ENCODE results near the gene LSP1.

LSP1 gene

DNA sequence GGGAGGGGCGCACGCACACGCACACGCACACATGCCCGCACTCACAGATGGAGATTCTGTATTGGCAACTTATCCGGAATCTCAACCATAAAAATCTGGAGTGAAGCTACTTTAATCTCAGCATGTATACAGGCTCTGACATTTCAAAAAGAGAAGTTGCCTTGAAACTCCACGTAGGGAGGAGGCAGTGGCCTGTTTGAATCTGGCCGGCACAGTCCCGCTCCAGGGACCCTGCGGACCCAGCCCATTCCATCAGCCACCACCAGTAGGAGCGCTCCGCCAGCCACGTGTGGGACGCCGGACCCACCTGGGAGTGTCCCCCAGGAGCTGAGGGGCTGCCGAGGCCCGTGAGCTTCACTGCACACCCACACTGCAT is 20.0 kb upstream of the LSP1 start:
- H3K27ac ChIP-seq (ENCODE audit: low read length) = no peak overlapping the region
- H3K4me1 ChIP-seq (ENCODE audit: control insufficient read depth in 1 of 2, insufficient read depth in 2 of 2, low read length in 2 of 2) = peaks cover 0 to 15% of the 10 kb centered on the region in 2 donors
- no peak overlapping the region for H3K4me3 ChIP-seq (ENCODE audit: low read depth in 1 of 2, low read length in 2 of 2)
- no peaks in the 10 kb centered on the region for H3K27me3 ChIP-seq (ENCODE audit: low read depth, low read length)
- H3K9me3 ChIP-seq (ENCODE audit: control insufficient read depth in 1 of 2, low read length in 2 of 2) = no peaks in the 10 kb centered on the region
- no peaks in the 10 kb centered on the region for H3K36me3 ChIP-seq (ENCODE audit: control insufficient read depth in 1 of 2, insufficient read depth in 2 of 2, low read length in 2 of 2)

DNA sequence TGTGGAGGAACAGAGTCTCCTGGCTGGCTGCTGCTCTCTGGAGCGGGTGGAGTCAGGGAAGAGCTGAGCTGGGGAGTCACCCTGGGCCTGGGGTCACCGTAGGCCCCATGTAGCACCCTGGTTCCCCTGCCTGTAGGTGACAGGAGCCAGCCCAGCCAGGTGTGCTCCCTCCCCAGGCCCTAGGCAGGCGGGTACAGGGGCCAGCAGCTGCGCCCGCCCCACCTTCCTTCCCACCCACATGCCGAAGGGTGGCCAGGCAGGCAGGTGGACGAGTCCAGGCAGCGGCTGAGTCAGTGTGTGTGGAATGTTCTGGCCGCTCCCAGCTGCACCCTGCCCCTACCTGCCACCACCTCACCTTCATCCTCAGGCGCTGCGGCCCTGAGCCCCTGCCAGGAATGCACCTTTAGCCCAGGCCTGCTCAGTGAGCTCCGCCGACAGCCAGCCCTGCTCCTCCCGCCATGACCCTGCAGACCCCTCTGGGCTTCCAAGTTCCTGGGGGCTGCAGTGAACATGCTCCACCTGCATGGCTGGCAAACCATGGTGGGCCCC is 18.7 kb upstream of the LSP1 start:
- H3K4me1 ChIP-seq (ENCODE audit: control insufficient read depth in 1 of 2, insufficient read depth in 2 of 2, low read length in 2 of 2) = peaks cover 0 to 17% of the 10 kb centered on the region in 2 donors
- H3K27me3 ChIP-seq (ENCODE audit: low read depth, low read length) = no peaks in the 10 kb centered on the region
- no peak overlapping the region for H3K4me3 ChIP-seq (ENCODE audit: low read depth in 1 of 2, low read length in 2 of 2)
- no peak overlapping the region for H3K27ac ChIP-seq (ENCODE audit: low read length)
- H3K9me3 ChIP-seq (ENCODE audit: control insufficient read depth in 1 of 2, low read length in 2 of 2) = no peaks in the 10 kb centered on the region
- H3K36me3 ChIP-seq (ENCODE audit: control insufficient read depth in 1 of 2, insufficient read depth in 2 of 2, low read length in 2 of 2) = no peaks in the 10 kb centered on the region

DNA sequence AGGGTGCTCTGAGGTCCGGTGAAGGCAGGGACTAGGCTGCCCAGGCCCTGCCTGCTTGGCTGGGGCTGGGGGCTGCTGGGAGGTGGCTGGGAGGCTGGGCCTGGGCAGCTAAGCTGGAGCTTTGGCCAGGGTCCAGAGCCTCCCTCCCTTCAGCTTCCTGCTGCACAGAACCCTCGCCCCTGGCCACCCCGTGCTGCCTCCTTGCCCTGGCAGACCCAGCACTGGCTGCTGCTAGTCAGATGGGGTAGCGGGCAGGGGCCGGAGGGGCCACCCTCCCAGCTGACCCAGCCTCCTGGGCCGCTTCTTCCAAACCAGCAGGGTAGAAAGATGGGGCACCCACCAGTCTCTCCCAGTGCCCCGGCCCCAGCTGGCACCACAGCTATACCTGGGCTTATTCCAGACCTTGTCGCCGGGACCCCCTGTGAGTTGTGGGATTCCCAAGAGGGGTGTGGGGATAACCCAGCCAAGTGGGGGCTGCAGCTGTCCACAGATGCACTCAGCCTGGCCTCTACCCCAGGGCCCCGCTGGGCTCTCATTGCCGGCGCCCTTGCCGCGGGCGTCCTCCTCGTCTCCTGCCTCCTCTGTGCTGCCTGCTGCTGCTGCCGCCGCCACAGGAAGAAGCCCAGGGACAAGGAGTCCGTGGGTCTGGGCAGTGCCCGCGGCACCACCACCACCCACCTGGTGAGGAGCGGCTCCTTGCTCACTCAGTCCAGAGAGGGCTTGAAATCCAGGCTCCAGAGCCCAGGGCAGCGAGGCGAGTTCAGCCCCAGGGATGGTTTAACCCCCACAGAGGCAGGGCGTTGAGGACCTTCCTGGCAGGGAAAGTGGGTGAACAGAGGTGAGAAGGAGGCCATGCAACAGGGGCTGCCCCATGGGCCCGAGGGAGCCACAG is 17.9 kb upstream of the LSP1 start, which contains the start of gene SYT8:
Gene SYT8 (plus strand): TSS at position 212 of the 892 bp plus-strand sequence. CDS start 116 bp downstream, at position 328.
- no peaks in the 10 kb centered on the region for H3K36me3 ChIP-seq (ENCODE audit: control insufficient read depth in 1 of 2, insufficient read depth in 2 of 2, low read length in 2 of 2)
- H3K27ac ChIP-seq (ENCODE audit: low read length) = no peak within 1 kb of the TSS
- no peak within 1 kb of the TSS for H3K4me3 ChIP-seq (ENCODE audit: low read depth in 1 of 2, low read length in 2 of 2)
- H3K4me1 ChIP-seq (ENCODE audit: control insufficient read depth in 1 of 2, insufficient read depth in 2 of 2, low read length in 2 of 2) = peaks cover 0 to 17% of the 10 kb centered on the region in 2 donors
- H3K27me3 ChIP-seq (ENCODE audit: low read depth, low read length) = no peaks in the 10 kb centered on the region
- no peaks in the 10 kb centered on the region for H3K9me3 ChIP-seq (ENCODE audit: control insufficient read depth in 1 of 2, low read length in 2 of 2)

DNA sequence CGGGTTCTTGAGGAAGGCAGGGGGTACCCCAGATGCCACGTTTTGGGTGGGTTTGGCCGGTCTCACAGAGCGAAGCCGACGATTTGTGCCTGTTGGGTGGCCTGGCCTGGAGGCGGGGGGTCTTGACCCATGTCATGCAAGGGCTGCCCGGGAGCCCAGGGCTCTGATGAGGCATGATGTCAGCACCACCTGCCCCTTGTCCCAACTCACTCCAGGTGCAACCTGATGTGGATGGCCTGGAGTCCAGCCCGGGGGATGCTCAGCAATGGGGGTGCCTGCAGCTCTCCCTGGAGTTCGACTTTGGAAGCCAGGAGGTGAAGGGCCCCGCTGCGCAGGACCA is 17.2 kb upstream of the LSP1 start:
- Histone ChIP-seq H3K27me3 (ENCODE audit: low read depth, low read length) (no peaks in the 10 kb centered on the region), H3K36me3 (ENCODE audit: control insufficient read depth in 1 of 2, insufficient read depth in 2 of 2, low read length in 2 of 2) (no peaks in the 10 kb centered on the region), H3K9me3 (ENCODE audit: control insufficient read depth in 1 of 2, low read length in 2 of 2) (no peaks in the 10 kb centered on the region), H3K4me1 (ENCODE audit: control insufficient read depth in 1 of 2, insufficient read depth in 2 of 2, low read length in 2 of 2) (peaks cover 0 to 21% of the 10 kb centered on the region in 2 donors), H3K27ac (ENCODE audit: low read length) (no peak overlapping the region), H3K4me3 (ENCODE audit: low read depth in 1 of 2, low read length in 2 of 2) (no peak overlapping the region)

DNA sequence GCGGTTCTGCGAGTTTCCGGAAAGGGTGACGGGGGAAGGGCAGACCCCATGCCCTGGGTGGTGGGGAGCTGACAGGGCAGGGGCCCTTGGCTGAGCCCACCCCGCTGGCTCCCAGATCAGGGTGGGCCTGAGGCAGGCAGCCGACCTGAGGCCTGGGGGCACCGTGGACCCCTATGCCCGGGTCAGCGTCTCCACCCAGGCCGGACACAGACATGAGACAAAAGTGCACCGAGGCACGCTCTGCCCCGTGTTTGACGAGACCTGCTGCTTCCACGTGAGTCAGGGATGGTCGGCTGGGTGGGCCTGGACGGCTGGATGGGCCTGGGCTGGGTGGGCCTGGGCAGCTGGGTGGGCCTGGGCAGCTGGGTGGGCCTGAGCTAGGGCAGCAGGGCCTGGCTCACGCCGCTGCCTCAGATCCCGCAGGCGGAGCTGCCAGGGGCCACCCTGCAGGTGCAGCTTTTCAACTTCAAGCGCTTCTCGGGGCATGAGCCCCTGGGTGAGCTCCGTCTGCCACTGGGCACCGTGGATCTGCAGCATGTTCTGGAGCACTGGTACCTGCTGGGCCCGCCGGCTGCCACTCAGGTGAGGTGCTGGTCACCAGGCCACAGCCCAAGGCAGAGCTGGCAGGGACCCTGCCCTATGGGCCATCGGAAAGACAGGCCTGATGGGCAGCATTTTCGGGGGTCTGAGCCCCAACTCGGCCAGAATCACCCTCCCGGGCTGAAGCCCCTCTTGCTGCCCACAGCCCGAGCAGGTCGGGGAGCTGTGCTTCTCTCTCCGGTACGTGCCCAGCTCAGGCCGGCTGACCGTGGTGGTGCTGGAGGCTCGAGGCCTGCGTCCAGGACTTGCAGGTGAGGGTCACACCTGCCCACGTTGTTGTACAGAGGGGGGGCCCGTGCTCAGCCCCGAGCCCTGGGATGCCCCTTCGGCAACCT is 16.6 kb upstream of the LSP1 start:
- no peak overlapping the region for H3K4me3 ChIP-seq (ENCODE audit: low read depth in 1 of 2, low read length in 2 of 2)
- H3K27ac ChIP-seq (ENCODE audit: low read length) = no peak overlapping the region
- H3K9me3 ChIP-seq (ENCODE audit: control insufficient read depth in 1 of 2, low read length in 2 of 2) = no peaks in the 10 kb centered on the region
- no peaks in the 10 kb centered on the region for H3K27me3 ChIP-seq (ENCODE audit: low read depth, low read length)
- H3K4me1 ChIP-seq (ENCODE audit: control insufficient read depth in 1 of 2, insufficient read depth in 2 of 2, low read length in 2 of 2) = peaks cover 0 to 21% of the 10 kb centered on the region in 2 donors
- no peaks in the 10 kb centered on the region for H3K36me3 ChIP-seq (ENCODE audit: control insufficient read depth in 1 of 2, insufficient read depth in 2 of 2, low read length in 2 of 2)

DNA sequence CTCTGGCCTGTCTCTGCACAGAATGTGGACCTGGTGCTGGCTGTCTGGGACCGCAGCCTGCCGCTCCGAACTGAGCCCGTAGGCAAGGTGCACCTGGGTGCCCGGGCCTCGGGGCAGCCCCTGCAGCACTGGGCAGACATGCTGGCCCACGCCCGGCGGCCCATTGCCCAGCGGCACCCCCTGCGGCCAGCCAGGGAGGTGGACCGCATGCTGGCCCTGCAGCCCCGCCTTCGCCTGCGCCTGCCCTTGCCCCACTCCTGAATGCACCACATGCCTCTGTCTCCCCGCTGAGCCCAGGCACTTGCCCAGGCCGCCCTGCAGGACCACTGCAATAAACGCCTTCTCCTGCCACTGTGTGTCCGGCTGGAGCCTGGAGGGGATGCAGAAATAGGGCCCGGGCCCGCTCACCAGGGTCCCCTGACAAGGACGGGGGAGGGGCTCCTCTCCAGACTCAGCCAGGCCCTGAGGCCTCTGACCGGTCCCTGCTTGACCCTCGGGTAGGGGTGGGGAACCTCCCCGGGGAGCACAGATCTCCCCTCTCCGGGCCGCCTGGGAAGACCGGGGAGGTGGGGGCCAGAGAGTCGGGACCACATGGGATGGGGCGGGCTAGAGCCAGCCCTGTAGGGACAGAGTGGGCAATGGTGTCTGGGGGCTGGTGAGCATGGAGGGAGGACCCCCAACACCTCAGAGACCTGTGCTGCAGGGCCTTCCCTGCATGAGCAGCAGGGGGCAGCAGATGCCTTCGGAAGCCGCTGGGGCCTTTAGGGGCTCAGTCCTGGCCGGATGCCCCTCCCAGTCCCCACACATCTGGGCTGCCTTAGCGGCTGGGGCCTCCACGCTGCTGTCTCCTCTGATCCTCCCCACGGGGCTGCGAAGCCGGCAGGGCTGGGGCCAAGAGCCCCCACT is 15.5 kb upstream of the LSP1 start:
- Histone ChIP-seq H3K4me3 (ENCODE audit: low read depth in 1 of 2, low read length in 2 of 2) (no peak overlapping the region), H3K9me3 (ENCODE audit: control insufficient read depth in 1 of 2, low read length in 2 of 2) (no peaks in the 10 kb centered on the region), H3K27ac (ENCODE audit: low read length) (no peak overlapping the region), H3K4me1 (ENCODE audit: control insufficient read depth in 1 of 2, insufficient read depth in 2 of 2, low read length in 2 of 2) (peaks cover 0 to 15% of the 10 kb centered on the region in 2 donors), H3K36me3 (ENCODE audit: control insufficient read depth in 1 of 2, insufficient read depth in 2 of 2, low read length in 2 of 2) (no peaks in the 10 kb centered on the region), H3K27me3 (ENCODE audit: low read depth, low read length) (no peaks in the 10 kb centered on the region)

DNA sequence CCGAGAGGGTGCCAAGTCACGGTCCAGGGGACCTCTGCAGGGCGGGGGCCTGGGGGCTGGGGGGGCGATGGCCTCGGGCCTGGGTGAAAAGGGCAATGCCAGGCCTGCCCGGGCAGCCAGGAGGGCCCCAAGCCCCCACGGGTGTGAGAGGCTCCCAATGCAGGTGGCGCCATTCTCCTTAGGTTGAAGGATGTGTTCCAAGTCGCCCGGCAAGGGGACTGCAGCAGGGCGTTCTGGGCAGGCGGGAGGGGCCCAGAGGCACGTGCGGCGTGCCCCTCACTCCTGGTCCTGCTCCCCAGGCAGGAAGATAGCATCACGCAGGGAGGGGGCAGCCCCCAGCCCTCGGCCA is 14.8 kb upstream of the LSP1 start:
- Histone ChIP-seq H3K9me3 (ENCODE audit: control insufficient read depth in 1 of 2, low read length in 2 of 2) (no peaks in the 10 kb centered on the region), H3K27me3 (ENCODE audit: low read depth, low read length) (no peaks in the 10 kb centered on the region), H3K4me3 (ENCODE audit: low read depth in 1 of 2, low read length in 2 of 2) (no peak overlapping the region), H3K4me1 (ENCODE audit: control insufficient read depth in 1 of 2, insufficient read depth in 2 of 2, low read length in 2 of 2) (peaks cover 0 to 12% of the 10 kb centered on the region in 2 donors), H3K27ac (ENCODE audit: low read length) (no peak overlapping the region), H3K36me3 (ENCODE audit: control insufficient read depth in 1 of 2, insufficient read depth in 2 of 2, low read length in 2 of 2) (no peaks in the 10 kb centered on the region)

DNA sequence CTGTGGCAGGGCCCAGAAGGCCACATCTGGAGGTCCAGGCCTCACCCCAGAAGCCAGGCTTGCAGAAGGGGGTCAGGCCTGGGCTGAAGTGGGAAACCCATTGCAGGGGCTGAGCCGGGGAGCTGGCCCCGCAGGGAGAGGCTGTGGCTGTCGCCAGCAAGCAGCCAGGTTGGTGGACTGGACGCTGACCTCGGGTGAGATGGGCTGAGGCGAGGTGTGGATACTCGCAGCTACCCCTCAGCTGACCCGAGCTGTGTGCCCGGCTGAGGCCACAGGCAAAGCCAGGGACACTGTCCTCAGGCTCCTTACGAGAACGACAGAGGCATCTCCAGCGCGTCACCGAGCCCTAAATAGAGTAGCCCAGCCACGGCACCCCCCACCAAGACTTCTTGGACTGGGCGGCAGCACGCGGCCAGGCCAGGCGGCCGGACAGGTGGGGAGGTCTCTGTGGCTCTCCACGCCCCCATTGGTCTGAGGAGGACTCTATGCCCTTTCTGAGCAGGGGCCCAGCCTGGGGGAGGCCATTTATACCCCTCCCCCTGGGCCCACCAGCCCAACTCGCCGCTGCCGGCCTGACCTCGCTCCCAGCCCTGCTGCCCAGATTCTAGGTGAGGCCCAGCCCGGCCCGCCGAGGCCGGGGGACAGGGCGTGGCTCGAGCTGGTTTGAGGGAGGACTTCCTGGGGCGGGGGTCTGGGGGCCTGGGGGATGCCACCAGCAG is 14.3 kb upstream of the LSP1 start, which contains the start of gene TNNI2:
Gene TNNI2 (plus strand): TSS at position 556 of the 719 bp plus-strand sequence. CDS start 716 bp downstream, outside the sequence.
- no peaks in the 10 kb centered on the region for H3K36me3 ChIP-seq (ENCODE audit: control insufficient read depth in 1 of 2, insufficient read depth in 2 of 2, low read length in 2 of 2)
- H3K9me3 ChIP-seq (ENCODE audit: control insufficient read depth in 1 of 2, low read length in 2 of 2) = no peaks in the 10 kb centered on the region
- no peak within 1 kb of the TSS for H3K27ac ChIP-seq (ENCODE audit: low read length)
- H3K4me3 ChIP-seq (ENCODE audit: low read depth in 1 of 2, low read length in 2 of 2) = no peak within 1 kb of the TSS
- no peaks in the 10 kb centered on the region for H3K27me3 ChIP-seq (ENCODE audit: low read depth, low read length)
- H3K4me1 ChIP-seq (ENCODE audit: control insufficient read depth in 1 of 2, insufficient read depth in 2 of 2, low read length in 2 of 2) = peaks cover 0 to 12% of the 10 kb centered on the region in 2 donors

DNA sequence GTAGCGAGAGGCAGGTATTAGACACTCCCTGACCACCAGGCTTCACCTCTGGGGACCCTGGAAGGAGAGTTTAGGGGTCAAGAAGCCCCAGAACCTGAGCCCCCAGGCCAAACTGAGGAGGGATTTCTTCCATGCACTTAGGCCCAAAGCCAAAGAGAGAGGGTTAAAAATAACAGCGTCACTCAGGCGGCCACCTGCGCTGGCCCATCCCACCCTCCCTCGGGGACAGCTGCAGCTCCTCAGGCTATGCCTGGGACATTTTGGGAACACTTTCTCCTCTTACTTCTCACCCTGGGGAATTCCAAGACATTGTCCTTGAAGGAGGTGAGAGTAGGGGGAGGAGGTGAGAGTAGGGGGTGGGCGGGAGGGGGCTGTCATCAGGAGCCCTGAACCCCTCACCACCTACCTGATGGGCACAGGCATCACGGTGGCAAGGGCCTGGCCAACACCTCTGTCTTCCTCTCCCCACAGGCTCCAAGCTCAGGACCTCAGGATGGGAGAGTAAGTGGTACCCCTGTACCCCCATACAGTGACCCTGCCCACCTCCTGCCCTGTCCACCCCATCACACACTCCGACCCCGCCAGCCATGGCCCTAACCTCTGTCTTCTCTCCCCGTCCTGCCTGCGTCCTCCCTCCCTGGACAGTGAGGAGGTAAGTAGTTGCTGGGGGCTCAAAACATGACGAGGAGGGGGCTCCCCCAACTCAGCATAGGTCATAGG is 13.5 kb upstream of the LSP1 start:
- Histone ChIP-seq H3K27me3 (ENCODE audit: low read depth, low read length) (no peaks in the 10 kb centered on the region), H3K27ac (ENCODE audit: low read length) (no peak overlapping the region), H3K9me3 (ENCODE audit: control insufficient read depth in 1 of 2, low read length in 2 of 2) (no peaks in the 10 kb centered on the region), H3K4me1 (ENCODE audit: control insufficient read depth in 1 of 2, insufficient read depth in 2 of 2, low read length in 2 of 2) (peaks cover 0 to 12% of the 10 kb centered on the region in 2 donors), H3K36me3 (ENCODE audit: control insufficient read depth in 1 of 2, insufficient read depth in 2 of 2, low read length in 2 of 2) (no peaks in the 10 kb centered on the region), H3K4me3 (ENCODE audit: low read depth in 1 of 2, low read length in 2 of 2) (no peak overlapping the region)
